ENCODE results near the gene ADAD2.

ADAD2 gene

GRCh38 chr16:84226026-84226425 lies 35.1 kb downstream of the ADAD2 start:
- no peak for DNase-seq

- DNase-seq, result no peak
Measured at GRCh38 chr16:84227548-84227947, 36.6 kb downstream of the ADAD2 start.

- DNase-seq, result no peak
Measured at GRCh38 chr16:84228256-84228838, 37.4 kb downstream of the ADAD2 start.

GRCh38 chr16:84229471-84229870 lies 38.5 kb downstream of the ADAD2 start:
- DNase-seq, result no peak

GRCh38 chr16:84232060-84232459 lies 41.1 kb downstream of the ADAD2 start:
- no peak for DNase-seq

- no peak for DNase-seq
Measured at GRCh38 chr16:84232969-84233368, 42.0 kb downstream of the ADAD2 start.

- DNase-seq, result no peak
Measured at GRCh38 chr16:84233748-84234147, 42.8 kb downstream of the ADAD2 start.

- no peak for DNase-seq
Measured at GRCh38 chr16:84234321-84235241, 43.6 kb downstream of the ADAD2 start.

- no peak for DNase-seq
Measured at GRCh38 chr16:84236671-84237070, 45.7 kb downstream of the ADAD2 start.

GRCh38 chr16:84237994-84238750 lies 47.2 kb downstream of the ADAD2 start:
- DNase-seq, result no peak

GRCh38 chr16:84239141-84239769 lies 48.3 kb downstream of the ADAD2 start:
- DNase-seq, result no peak

- no peak for DNase-seq
Measured at GRCh38 chr16:84239909-84240308, 49.0 kb downstream of the ADAD2 start, which contains the start of gene KCNG4. KCNG4 (minus strand) TSS chr16:84240012; CDS start chr16:84237485, 2,527 bp downstream.

- DNase-seq, result no peak
Measured at GRCh38 chr16:84240455-84240854, 49.5 kb downstream of the ADAD2 start.

GRCh38 chr16:84241778-84242177 lies 50.8 kb downstream of the ADAD2 start:
- DNase-seq, result no peak

GRCh38 chr16:84242839-84243238 lies 51.9 kb downstream of the ADAD2 start:
- DNase-seq, result no peak

- no peak for DNase-seq
Measured at GRCh38 chr16:84243732-84244131, 52.8 kb downstream of the ADAD2 start.

- no peak for DNase-seq
Measured at GRCh38 chr16:84244728-84245127, 53.8 kb downstream of the ADAD2 start.

GRCh38 chr16:84245956-84246678 lies 55.2 kb downstream of the ADAD2 start:
- DNase-seq, result no peak

GRCh38 chr16:84246679-84247077 lies 55.7 kb downstream of the ADAD2 start:
- no peak for DNase-seq

All from stimulated activated CD4-positive, alpha-beta T cell treated with anti-CD3 and anti-CD28 coated beads, Interleukin-4, amount 100 ng/mL, for 24 hours (primary cell).